K562 (cell line): ENCODE data around the gene YPEL1. TPM values are rescaled to one million over a fixed set of nuclear protein-coding genes. Genes with fewer than 3 reads are reported as not detected.

Source experiments
- GTF2A2 ChIP-seq: IDR thresholded peaks from 2 replicates; pipeline ENCODE4 v1.6.1; 2016; ENCODE audit warnings: mild to moderate bottlenecking, missing genetic modification characterization, missing compliant biosample characterization
- HNRNPL ChIP-seq: fragments of 200-400 bp; formaldehyde crosslinking; IDR thresholded peaks from 2 replicates; pipeline ENCODE4 v1.6.1; 2017; ENCODE audit warnings: low read depth, mild to moderate bottlenecking, low read length
- MAZ ChIP-seq, 2 experiments: fragments of 450-650 bp in 1 of 2; sonication (generic) in 1 of 2; formaldehyde crosslinking; IDR thresholded peaks in 1 of 2; conservative IDR thresholded peaks in 1 of 2; 2 replicates each; pipeline versions ENCODE4 v1.4.0 to v1.5.0; 2020; ENCODE audit warnings: mild to moderate bottlenecking in 1 of 2, missing genetic modification reagents in 1 of 2
- MYBL2 ChIP-seq, 2 experiments: fragments of 450-650 bp in 1 of 2; sonication (generic) in 1 of 2; formaldehyde crosslinking in 1 of 2; IDR thresholded peaks; 2 replicates each; pipeline versions ENCODE4 v1.6.1 to v1.8.1; 2017 to 2022; ENCODE audit warnings: borderline replicate concordance in 1 of 2, inconsistent platforms in 1 of 2, low read depth in 1 of 2, mild to moderate bottlenecking in 1 of 2, missing genetic modification reagents in 1 of 2, moderate library complexity in 1 of 2
- PHTF2 ChIP-seq: fragments of 250-450 bp; sonication (Bioruptor Pico); IDR thresholded peaks from 2 replicates; pipeline ENCODE4 v1.5.0; 2021; ENCODE audit warnings: mild to moderate bottlenecking
- POLR2A ChIP-seq: fragments of 450-650 bp; conservative IDR thresholded peaks from 2 replicates; pipeline ENCODE4 v1.6.1; 2016
- ZC3H4 ChIP-seq: sonication (generic); formaldehyde crosslinking; IDR thresholded peaks from 2 replicates; pipeline ENCODE4 v1.9.0; 2021; ENCODE audit warnings: missing genetic modification reagents, borderline replicate concordance
- polyA plus RNA-seq, 8 experiments: library from polyadenylated mRNA; depleted of rRNA in 4 of 8; stranded (reverse) in 5 of 8; unstranded in 3 of 8; fragments of >200 nt; fragmentation: Nextera tagmentation in 2 of 8; fragmentation: Illumina TruSeq in 1 of 8; extraction: Ambion mirVana in 2 of 8; extraction: Trizol in 1 of 8; gene quantifications; 2 replicates each; pipeline versions ENCODE4 v1.2.1 to v1.2.3, GENCODE V29; 2011 to 2014; ENCODE audit warnings: inconsistent platforms in 1 of 8, missing spikeins in 1 of 8
- total RNA-seq, 7 experiments: library from RNA; depleted of rRNA in 6 of 7; stranded (reverse); fragments of >200 nt in 6 of 7; fragmentation: Illumina TruSeq in 2 of 7; extraction: Trizol in 2 of 7; gene quantifications; 2 replicates each; pipeline versions ENCODE4 v1.2.1 to v1.2.3, GENCODE V29; 2011 to 2021; ENCODE audit warnings: low replicate concordance in 1 of 7
- TF ChIP-seq, protein P1 (sequence below): sonication (generic); formaldehyde crosslinking; IDR thresholded peaks from 2 replicates; pipeline ENCODE4 v1.8.1; 2022; ENCODE audit warnings: missing genetic modification reagents
- TF ChIP-seq, protein P2 (sequence below): sonication (generic); formaldehyde crosslinking; IDR thresholded peaks from 2 replicates; pipeline ENCODE4 v1.8.1; 2023; ENCODE audit warnings: mild to moderate bottlenecking, missing genetic modification reagents
- TF ChIP-seq, protein P3 (sequence below): fragments of 250-450 bp; sonication (Bioruptor Pico); IDR thresholded peaks from 2 replicates; pipeline ENCODE4 v1.9.0; 2021; ENCODE audit warnings: mild to moderate bottlenecking, inconsistent platforms
- TF ChIP-seq, protein P4 (sequence below): fragments of 450-650 bp; formaldehyde crosslinking; IDR thresholded peaks from 2 replicates; pipeline ENCODE4 v1.4.0; 2022; ENCODE audit warnings: missing genetic modification characterization
- TF ChIP-seq, protein P5 (sequence below), 2 experiments: fragments of 150-350 bp in 1 of 2; IDR thresholded peaks; 2 replicates each; pipeline ENCODE4 v1.6.1; 2012 to 2016; ENCODE audit warnings: low read depth in 2 of 2, low read length in 2 of 2, mild to moderate bottlenecking in 1 of 2, moderate library complexity in 1 of 2

The YPEL1 gene
- total and polyA plus RNA-seq, 9 of the 15 experiments (the other 6 are each of a cell fraction or from before 2014, with no cell fraction given): 0.07 to 2.2 (median 0.46) TPM

DNA sequence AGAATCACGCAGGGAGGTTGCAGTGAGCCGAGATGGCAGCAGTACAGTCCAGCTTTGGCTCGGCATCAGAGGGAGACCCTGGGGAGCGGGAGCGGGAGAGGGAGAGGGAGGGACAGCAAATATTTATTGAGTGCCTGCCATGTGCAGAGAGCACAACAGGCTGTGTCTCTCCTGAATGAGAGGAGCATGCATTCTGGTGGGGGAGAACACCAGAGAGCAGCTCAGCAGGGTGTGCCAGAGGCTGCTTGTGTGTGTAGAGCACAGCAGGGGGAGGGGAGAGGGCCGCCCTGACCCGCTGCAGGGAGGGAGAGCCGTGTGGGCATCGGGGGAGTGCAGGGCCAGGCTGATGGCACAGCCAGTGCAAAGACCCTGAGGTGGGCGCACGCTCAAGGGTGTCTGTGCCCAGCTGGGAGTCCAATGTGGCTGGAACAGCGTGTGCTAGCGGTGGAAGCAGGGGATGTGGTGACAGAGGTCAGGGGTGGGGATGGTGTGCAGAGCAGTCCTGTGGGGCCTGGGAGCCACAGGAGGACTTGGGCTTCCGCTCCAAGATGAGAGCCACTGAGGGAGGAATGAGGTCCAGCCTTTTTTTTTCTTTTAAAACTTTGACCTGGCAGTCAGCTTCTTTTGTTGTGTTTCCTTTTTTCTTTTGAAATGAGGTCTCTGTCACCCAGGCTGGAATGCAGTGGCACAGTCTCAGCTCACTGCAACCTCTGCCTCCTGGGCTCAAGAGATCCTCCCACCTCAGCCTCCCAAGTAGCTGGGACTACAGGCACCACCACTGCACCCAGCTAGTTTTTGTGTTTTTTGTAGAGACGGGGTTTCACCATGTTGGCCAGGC, 57.8 kb downstream of the YPEL1 start (continued):
- TF ChIP-seq HNRNPL: no peak
- peak; percentile 68 for TF ChIP-seq POLR2A
- TF ChIP-seq MYBL2 (IDR thresholded peaks at IDR 0.05; ENCODE audit: low read depth): no peak
- 0 out of 2 replicates have a peak, but pooled peaks have one; percentile 28 for TF ChIP-seq MYBL2 (CRISPR knock-in tag; IDR thresholded peaks at IDR 0.05; ENCODE audit: borderline replicate concordance)
- TF ChIP-seq MAZ (CRISPR knock-in tag; conservative IDR thresholded peaks at IDR 0.05 in 1 of 2, IDR thresholded peaks at IDR 0.05 in 1 of 2): 0 out of 4 replicates have a peak, but pooled peaks of 1 of the 2 experiments have one; percentile 7
- TF ChIP-seq GTF2A2: no peak
- TF ChIP-seq, protein P1, sequence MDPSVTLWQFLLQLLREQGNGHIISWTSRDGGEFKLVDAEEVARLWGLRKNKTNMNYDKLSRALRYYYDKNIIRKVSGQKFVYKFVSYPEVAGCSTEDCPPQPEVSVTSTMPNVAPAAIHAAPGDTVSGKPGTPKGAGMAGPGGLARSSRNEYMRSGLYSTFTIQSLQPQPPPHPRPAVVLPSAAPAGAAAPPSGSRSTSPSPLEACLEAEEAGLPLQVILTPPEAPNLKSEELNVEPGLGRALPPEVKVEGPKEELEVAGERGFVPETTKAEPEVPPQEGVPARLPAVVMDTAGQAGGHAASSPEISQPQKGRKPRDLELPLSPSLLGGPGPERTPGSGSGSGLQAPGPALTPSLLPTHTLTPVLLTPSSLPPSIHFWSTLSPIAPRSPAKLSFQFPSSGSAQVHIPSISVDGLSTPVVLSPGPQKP (CRISPR knock-in tag): 0 out of 2 replicates have a peak, but pooled peaks have one; percentile 52
- TF ChIP-seq, protein P2, sequence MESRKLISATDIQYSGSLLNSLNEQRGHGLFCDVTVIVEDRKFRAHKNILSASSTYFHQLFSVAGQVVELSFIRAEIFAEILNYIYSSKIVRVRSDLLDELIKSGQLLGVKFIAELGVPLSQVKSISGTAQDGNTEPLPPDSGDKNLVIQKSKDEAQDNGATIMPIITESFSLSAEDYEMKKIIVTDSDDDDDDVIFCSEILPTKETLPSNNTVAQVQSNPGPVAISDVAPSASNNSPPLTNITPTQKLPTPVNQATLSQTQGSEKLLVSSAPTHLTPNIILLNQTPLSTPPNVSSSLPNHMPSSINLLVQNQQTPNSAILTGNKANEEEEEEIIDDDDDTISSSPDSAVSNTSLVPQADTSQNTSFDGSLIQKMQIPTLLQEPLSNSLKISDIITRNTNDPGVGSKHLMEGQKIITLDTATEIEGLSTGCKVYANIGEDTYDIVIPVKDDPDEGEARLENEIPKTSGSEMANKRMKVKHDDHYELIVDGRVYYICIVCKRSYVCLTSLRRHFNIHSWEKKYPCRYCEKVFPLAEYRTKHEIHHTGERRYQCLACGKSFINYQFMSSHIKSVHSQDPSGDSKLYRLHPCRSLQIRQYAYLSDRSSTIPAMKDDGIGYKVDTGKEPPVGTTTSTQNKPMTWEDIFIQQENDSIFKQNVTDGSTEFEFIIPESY (CRISPR knock-in tag): peak; percentile 56; the same call in 1 of the 2 replicates
- TF ChIP-seq, protein P3, sequence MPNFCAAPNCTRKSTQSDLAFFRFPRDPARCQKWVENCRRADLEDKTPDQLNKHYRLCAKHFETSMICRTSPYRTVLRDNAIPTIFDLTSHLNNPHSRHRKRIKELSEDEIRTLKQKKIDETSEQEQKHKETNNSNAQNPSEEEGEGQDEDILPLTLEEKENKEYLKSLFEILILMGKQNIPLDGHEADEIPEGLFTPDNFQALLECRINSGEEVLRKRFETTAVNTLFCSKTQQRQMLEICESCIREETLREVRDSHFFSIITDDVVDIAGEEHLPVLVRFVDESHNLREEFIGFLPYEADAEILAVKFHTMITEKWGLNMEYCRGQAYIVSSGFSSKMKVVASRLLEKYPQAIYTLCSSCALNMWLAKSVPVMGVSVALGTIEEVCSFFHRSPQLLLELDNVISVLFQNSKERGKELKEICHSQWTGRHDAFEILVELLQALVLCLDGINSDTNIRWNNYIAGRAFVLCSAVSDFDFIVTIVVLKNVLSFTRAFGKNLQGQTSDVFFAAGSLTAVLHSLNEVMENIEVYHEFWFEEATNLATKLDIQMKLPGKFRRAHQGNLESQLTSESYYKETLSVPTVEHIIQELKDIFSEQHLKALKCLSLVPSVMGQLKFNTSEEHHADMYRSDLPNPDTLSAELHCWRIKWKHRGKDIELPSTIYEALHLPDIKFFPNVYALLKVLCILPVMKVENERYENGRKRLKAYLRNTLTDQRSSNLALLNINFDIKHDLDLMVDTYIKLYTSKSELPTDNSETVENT (CRISPR knock-in tag): peak; percentile 58; the same call in 1 of the 2 replicates
- peak; percentile 96 for TF ChIP-seq ZC3H4 (CRISPR knock-in tag)
- TF ChIP-seq, protein P4, sequence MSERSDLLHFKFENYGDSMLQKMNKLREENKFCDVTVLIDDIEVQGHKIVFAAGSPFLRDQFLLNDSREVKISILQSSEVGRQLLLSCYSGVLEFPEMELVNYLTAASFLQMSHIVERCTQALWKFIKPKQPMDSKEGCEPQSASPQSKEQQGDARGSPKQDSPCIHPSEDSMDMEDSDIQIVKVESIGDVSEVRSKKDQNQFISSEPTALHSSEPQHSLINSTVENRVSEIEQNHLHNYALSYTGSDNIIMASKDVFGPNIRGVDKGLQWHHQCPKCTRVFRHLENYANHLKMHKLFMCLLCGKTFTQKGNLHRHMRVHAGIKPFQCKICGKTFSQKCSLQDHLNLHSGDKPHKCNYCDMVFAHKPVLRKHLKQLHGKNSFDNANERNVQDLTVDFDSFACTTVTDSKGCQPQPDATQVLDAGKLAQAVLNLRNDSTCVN (CRISPR knock-in tag): peak; percentile 73; the same call in 1 of the 2 replicates
- TF ChIP-seq, protein P5, sequence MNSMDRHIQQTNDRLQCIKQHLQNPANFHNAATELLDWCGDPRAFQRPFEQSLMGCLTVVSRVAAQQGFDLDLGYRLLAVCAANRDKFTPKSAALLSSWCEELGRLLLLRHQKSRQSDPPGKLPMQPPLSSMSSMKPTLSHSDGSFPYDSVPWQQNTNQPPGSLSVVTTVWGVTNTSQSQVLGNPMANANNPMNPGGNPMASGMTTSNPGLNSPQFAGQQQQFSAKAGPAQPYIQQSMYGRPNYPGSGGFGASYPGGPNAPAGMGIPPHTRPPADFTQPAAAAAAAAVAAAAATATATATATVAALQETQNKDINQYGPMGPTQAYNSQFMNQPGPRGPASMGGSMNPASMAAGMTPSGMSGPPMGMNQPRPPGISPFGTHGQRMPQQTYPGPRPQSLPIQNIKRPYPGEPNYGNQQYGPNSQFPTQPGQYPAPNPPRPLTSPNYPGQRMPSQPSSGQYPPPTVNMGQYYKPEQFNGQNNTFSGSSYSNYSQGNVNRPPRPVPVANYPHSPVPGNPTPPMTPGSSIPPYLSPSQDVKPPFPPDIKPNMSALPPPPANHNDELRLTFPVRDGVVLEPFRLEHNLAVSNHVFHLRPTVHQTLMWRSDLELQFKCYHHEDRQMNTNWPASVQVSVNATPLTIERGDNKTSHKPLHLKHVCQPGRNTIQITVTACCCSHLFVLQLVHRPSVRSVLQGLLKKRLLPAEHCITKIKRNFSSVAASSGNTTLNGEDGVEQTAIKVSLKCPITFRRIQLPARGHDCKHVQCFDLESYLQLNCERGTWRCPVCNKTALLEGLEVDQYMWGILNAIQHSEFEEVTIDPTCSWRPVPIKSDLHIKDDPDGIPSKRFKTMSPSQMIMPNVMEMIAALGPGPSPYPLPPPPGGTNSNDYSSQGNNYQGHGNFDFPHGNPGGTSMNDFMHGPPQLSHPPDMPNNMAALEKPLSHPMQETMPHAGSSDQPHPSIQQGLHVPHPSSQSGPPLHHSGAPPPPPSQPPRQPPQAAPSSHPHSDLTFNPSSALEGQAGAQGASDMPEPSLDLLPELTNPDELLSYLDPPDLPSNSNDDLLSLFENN (IDR thresholded peaks at IDR 0.05; ENCODE audit: low read depth in 2 of 2, low read length in 2 of 2): 0 out of 4 replicates have a peak, but pooled peaks of 1 of the 2 experiments have one; percentile 16
- TF ChIP-seq PHTF2 (CRISPR knock-in tag): 0 out of 2 replicates have a peak, but pooled peaks have one; percentile 46
